Thyroid gland (tissue), 4 donors: Measurements from ENCODE around the gene GADL1. TPM values are rescaled to one million over a fixed set of nuclear protein-coding genes. Genes with fewer than 3 reads are reported as not detected.

Experiments used
- DNase-seq, 2 donors: peaks; one replicate each; pipeline ENCODE4 v3.0.0-alpha.2; 2019
- H3K27ac ChIP-seq, 3 donors: fragments of 200-600 bp; sonication (generic); 1 replicate in 2 of 3; 2 replicates in 1 of 3; pipeline ENCODE4 v1.5.1; 2016 to 2019; ENCODE audit warnings: mild to moderate bottlenecking in 1 of 3, moderate library complexity in 1 of 3
- H3K27me3 ChIP-seq: fragments of 200-600 bp; sonication (generic); one replicate; pipeline ENCODE4 v1.5.1; 2019
- H3K36me3 ChIP-seq, 2 donors: fragments of 200-600 bp; sonication (generic); one replicate each; pipeline ENCODE4 v1.5.1; 2016 to 2019
- H3K4me1 ChIP-seq, 2 donors: fragments of 200-600 bp; sonication (generic); one replicate each; pipeline ENCODE4 v1.5.1; 2017 to 2019
- H3K4me3 ChIP-seq, 3 donors: fragments of 200-600 bp; sonication (generic); replicated peaks in 1 of 3; 1 replicate in 2 of 3; 2 replicates in 1 of 3; pipeline ENCODE4 v1.5.1; 2016; ENCODE audit warnings: mild to moderate bottlenecking in 1 of 3
- H3K9me3 ChIP-seq: fragments of 200-600 bp; sonication (generic); one replicate; pipeline ENCODE4 v1.5.1; 2017
- POLR2A ChIP-seq, 2 donors: fragments of 450-650 bp; IDR thresholded peaks; one replicate each; pipeline ENCODE4 v1.6.1; 2017; ENCODE audit warnings: antibody characterized with exemption in 2 of 2, mild to moderate bottlenecking in 2 of 2, moderate library complexity in 1 of 2
- WGBS, 2 donors: methylation state at CpG; one replicate each; pipeline ENCODE4 v1.1.5; 2017; 5-methylcytosine and 5-hydroxymethylcytosine counted together
- intact Hi-C: fragments of 100-400 bp; cut with DNase I; formaldehyde crosslinking; loops from one replicate; pipeline ENCODE4 v1.15.1; 2023
- total RNA-seq, 4 donors: library from RNA; depleted of rRNA; stranded (reverse); fragments of >200 nt; gene quantifications; one replicate each; pipeline ENCODE4 v1.2.3, GENCODE V29; 2016
- TF ChIP-seq, protein P1 (sequence below), 6 experiments: fragments of 200-600 bp in 3 of 6; fragments of 450-650 bp in 3 of 6; sonication (generic) in 3 of 6; IDR thresholded peaks; one replicate each; pipeline ENCODE4 v1.5.1; 2016 to 2019; ENCODE audit warnings: antibody characterized with exemption in 6 of 6, mild to moderate bottlenecking in 2 of 6, inconsistent platforms in 1 of 6, moderate library complexity in 1 of 6

Gene GADL1
- total RNA-seq, 4 donors from 2014 or later: not detected

DNA sequence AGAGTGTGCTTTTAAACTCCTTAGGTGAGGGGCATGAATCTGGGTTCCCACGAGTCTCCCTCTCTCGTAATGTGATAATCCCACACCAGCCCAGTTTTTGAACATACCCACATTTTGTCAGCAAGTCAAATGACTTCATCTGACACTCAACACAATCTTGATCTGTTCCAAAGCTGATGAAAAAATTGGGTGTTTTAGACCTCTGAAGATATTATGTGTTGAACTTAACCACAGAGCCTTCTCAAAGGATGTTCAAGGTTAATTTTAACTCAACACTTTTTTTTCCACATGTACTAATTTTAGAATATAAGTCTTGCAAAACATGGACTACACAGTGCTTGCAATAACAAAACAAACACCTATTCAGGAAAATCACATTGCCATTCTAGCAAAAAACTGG lies 164.9 kb downstream of the GADL1 start:
- Histone ChIP-seq H3K4me3 (no peak overlapping the region), H3K27me3 (no peaks in the 10 kb centered on the region), H3K27ac (no peak overlapping the region), H3K4me1 (no peaks in the 10 kb centered on the region), H3K36me3 (no peaks in the 10 kb centered on the region), H3K9me3 (no peaks in the 10 kb centered on the region)
- TF ChIP-seq, protein P1, sequence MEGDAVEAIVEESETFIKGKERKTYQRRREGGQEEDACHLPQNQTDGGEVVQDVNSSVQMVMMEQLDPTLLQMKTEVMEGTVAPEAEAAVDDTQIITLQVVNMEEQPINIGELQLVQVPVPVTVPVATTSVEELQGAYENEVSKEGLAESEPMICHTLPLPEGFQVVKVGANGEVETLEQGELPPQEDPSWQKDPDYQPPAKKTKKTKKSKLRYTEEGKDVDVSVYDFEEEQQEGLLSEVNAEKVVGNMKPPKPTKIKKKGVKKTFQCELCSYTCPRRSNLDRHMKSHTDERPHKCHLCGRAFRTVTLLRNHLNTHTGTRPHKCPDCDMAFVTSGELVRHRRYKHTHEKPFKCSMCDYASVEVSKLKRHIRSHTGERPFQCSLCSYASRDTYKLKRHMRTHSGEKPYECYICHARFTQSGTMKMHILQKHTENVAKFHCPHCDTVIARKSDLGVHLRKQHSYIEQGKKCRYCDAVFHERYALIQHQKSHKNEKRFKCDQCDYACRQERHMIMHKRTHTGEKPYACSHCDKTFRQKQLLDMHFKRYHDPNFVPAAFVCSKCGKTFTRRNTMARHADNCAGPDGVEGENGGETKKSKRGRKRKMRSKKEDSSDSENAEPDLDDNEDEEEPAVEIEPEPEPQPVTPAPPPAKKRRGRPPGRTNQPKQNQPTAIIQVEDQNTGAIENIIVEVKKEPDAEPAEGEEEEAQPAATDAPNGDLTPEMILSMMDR (IDR thresholded peaks at IDR 0.05): no peak
- TF ChIP-seq POLR2A (IDR thresholded peaks at IDR 0.05): no peak
- 93 to 99% methylated on average over 2 of the region's 2 CpGs for WGBS, 2 donors
- DNase-seq: no peak
- intact Hi-C loops: no loop called here

DNA sequence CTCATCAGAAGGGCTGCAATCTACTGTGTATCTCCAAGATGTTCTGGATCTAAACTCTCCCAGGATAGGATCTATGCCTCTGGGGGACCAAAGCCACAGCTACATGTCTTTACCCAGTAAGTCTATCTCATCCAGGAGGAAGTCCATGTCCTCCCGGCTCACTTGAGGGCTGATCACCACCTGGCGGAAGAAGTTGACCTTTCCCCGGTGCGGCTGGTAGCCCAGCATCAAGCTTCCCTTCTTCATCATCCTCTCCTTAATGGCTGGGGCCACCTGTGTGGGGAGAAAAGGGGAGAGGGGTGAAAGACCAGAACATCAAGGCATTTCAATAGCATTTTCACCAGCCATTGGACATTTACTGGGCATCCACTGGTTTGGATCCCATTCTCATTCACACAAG lies 166.3 kb downstream of the GADL1 start:
- no peak for TF ChIP-seq POLR2A (IDR thresholded peaks at IDR 0.05)
- TF ChIP-seq, protein P1 (IDR thresholded peaks at IDR 0.05): no peak
- Histone ChIP-seq H3K9me3 (no peaks in the 10 kb centered on the region), H3K27ac (no peak overlapping the region), H3K36me3 (no peaks in the 10 kb centered on the region), H3K4me3 (no peak overlapping the region), H3K4me1 (no peaks in the 10 kb centered on the region), H3K27me3 (no peaks in the 10 kb centered on the region)
- intact Hi-C loops: no loop called here
- 85 to 100% methylated on average over 4 of the region's 4 CpGs for WGBS, 2 donors
- DNase-seq: no peak

DNA sequence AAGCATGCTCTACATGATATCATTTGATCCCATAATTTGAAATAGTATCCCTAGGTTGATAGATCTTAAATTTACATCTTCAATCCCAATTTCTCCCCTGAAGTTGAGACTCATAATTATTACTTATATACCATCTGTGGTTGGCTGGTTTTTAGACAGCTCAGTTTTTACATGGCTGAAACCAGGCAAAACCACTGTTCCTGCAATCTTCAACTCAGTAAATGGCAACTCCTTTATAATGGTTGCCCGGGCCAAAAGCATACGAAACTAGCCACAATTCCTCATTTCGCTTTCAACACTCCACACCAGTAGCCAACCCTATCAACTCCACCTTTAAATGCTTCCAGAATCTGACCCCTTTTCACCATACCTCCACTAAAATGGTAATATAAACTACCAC lies 169.6 kb downstream of the GADL1 start:
- no peaks in the 10 kb centered on the region for H3K9me3 ChIP-seq
- no peak overlapping the region for H3K4me3 ChIP-seq
- no peak for DNase-seq
- no peak overlapping the region for H3K27ac ChIP-seq
- peaks cover 0 to 9% of the 10 kb centered on the region in 2 donors for H3K4me1 ChIP-seq
- H3K27me3 ChIP-seq: no peaks in the 10 kb centered on the region
- no peak for TF ChIP-seq POLR2A (IDR thresholded peaks at IDR 0.05)
- TF ChIP-seq, protein P1 (IDR thresholded peaks at IDR 0.05): no peak
- no peaks in the 10 kb centered on the region for H3K36me3 ChIP-seq
- intact Hi-C loops: no loop called here
- WGBS, 2 donors: 94 to 95% methylated on average over 3 of the region's 3 CpGs

DNA sequence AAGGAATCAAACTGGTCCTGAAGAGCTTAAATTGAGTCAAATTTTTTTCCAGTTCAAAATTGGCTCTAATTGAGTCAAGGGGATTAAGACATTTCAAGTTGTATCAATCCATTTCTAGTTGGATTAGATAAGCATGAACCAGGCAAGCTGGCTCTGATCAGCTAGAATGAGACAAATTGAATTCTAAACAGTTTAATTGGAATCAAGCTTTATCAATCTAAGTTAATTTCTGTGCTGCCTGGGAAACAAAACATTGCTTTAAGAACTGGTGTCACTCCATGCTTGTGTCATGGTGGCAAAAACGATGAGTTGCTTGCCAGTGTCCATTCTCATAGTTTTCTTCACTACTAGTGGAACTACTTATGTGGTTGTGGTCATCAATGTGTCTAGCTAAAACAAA lies 171.2 kb downstream of the GADL1 start:
- Histone ChIP-seq H3K4me3 (no peak overlapping the region), H3K36me3 (no peaks in the 10 kb centered on the region), H3K27ac (no peak overlapping the region), H3K9me3 (no peaks in the 10 kb centered on the region), H3K4me1 (peaks cover 0 to 9% of the 10 kb centered on the region in 2 donors), H3K27me3 (no peaks in the 10 kb centered on the region)
- intact Hi-C loops: no loop called here
- no peak for TF ChIP-seq POLR2A (IDR thresholded peaks at IDR 0.05)
- TF ChIP-seq, protein P1 (IDR thresholded peaks at IDR 0.05): no peak
- 82 to 93% methylated on average over 1 of the region's 1 CpG for WGBS, 2 donors
- DNase-seq: no peak

DNA sequence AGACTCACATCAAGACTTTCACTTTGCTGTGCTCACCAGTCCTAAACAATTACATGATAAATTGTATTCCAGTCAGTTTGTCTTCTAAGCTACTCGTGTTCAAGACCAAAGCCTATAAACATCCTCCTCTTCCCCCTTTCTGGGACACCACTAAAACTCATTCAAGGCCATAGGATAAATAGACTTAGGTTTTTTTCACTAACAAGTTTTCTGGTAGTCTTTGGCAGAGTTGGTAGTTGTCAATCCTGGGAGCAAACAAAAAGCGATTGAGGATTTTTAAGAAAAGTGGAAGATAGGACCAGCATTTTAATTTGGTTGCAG lies 173.2 kb downstream of the GADL1 start:
- 61 to 66% methylated on average over 2 of the region's 2 CpGs for WGBS, 2 donors
- Histone ChIP-seq H3K36me3 (no peaks in the 10 kb centered on the region), H3K9me3 (no peaks in the 10 kb centered on the region), H3K27me3 (no peaks in the 10 kb centered on the region), H3K27ac (no peak overlapping the region), H3K4me3 (no peak overlapping the region), H3K4me1 (peaks cover 0 to 9% of the 10 kb centered on the region in 2 donors)
- DNase-seq: no peak
- intact Hi-C loops: no loop called here
- TF ChIP-seq POLR2A (IDR thresholded peaks at IDR 0.05): no peak
